HG03558 (cell line): ENCODE data around the gene BORCS5.

Experiments
- ATAC-seq: cut with Tn5 transposase; IDR thresholded peaks from one replicate; pipeline ENCODE4 v1.9.1; 2021; ENCODE audit warnings: moderate number of reproducible peaks; ENCODE audit not compliant: unreplicated experiment; ENCODE audit errors: extremely low read depth

The BORCS5 gene

DNA sequence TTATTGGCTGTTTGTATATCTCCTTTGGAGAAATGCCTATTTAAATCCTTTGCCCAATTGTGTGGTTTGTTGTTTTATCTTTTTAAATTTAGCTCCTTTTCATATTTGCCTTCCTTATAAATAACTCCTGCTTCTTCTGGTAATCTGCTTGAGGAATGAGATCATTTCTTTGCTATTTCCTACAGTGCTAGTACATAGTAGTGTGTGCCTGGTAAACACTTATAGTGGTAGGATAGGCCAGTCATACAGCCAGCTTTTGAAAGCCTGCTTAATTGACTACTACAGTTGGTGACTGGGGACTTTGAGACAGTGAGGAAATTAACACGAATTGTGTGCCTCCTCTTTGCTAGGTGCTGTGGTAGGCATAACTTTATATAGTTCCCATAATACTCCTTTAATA lies 68.7 kb downstream of the BORCS5 start:
- ATAC-seq = no peak

DNA sequence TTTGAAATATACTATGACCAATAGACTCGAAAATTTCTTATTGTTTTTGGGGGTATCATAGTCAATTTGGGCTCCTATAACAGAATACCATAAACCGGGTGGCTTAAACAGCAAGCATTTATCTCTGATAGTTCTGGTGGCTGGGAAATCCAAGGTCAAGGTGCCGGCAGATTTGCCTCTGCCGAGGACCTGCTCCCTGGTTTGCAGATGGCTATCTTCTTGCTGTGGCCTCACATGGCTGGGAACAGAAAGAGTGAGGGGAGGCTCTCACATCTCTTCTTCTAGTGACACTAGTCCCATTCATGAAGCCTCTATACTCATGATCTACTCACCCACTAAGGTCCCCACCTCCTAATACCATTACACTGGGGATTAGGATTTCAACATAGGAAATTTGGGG lies 70.7 kb downstream of the BORCS5 start:
- no peak for ATAC-seq

DNA sequence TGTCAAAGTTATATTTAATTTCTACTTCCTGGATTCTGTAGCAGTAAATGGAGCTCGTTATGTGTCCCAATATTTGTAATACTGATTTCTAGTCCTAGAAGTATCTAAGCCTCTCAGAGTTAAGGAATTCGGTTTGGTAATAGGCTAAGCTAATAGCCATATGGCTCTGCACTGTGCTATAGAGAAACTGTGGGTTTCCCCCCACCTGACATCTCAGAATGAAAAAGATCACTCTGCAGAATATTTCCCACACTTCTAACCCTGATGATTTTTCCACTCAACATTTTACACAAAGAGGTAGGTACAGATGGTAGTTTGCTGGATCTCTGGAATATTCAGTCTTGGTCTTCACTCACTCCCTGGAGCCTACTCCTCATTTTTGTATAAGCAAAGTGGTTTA lies 71.2 kb downstream of the BORCS5 start:
- no peak for ATAC-seq

DNA sequence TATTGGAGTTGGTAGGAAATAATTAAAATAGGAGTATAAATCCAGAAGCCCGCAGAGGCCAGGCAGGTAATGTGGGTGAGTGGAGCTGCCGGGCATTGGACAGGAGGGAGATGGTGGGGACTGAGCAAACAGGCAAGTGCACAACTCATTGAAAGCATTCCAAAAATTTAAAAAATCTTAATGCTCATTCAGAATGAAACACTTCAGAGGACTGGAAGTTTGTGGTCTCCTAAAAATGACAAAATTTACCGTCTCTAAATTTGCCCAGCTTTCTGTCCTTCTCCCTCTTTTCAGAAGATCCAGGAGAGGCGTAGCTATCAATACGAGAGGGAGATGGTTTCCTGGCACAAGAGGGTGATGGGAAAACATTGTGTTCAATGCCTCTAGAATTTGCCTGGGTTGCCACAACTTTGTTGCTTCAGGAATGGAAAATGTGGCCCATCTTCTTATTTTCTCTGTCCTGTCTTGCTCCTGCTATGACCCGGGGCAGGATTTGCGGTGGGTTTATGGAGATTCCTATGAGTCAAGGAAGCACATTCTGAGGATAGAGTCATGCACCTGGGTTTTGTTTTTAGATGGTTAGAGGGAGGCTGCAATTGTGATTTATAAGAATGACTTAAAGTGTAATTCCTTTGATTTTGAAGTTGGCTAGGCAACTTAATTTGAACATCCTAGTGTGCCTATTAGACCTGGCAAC lies 72.2 kb downstream of the BORCS5 start:
- ATAC-seq = no peak

DNA sequence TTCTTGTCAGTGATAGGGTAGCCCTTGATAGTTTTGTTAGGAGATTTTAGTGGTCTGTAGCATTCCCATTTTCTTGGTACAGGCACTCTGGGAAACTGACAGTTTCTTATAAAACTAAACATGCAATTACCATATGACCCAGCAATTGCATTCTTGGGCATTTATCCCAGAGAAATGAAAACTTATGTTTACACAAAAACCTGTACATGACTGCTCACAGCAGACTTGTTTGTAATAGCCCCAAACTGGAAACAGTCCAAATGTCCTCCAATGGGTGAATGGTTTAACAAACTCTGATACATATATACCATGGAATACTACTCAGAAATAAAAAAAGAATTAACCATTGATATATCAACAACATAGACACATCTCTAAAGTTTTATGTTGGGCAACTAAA lies 75.5 kb downstream of the BORCS5 start:
- no peak for ATAC-seq

DNA sequence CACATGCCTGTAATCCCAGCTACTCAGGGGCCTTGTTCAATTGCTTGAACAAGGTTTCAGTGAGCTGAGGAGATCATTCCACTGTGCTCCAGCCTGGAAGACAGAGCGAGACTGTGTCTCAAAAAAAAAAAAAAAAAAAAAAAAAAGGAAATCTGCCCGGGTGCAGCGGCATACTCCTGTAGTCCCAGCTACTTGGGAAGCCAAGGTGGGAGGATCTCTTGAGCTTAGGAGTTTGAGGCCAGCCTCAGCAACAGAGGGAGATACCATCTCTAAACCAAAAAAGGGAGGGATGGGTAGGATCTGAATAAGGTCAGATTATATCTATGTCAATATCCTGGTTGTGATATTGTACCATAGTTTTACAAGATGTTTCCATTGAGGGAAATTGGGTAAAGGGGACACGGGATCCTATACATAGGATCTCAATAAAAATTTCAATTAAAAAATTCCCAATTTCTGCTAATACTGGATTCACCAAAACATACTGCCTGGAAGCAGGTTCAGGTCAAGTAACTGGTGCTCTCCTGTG lies 76.4 kb downstream of the BORCS5 start:
- no peak for ATAC-seq

DNA sequence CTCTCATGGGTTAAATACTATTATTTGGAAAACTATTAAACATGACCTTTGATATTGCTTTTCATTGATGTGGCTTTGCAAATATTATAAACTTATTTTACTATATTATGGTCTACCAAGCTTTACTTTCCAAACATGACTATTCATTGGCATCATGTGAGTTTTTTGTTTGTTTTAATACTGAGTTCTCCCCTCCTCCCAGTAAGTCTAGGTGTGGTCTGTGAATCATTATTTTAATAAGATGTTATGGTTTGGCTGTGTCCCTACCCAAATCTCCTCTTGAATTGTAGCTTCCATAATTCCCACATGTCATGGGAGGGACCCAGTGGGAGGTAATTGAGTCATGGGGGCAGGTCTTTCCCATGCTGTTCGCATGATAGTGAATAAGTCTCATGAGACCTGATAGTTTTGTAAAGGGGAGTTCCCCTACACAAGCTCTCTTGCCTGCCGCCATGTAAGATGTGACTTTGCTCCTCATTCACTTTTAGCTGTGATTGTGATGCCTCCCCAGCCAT lies 80.0 kb downstream of the BORCS5 start:
- ATAC-seq = no peak

DNA sequence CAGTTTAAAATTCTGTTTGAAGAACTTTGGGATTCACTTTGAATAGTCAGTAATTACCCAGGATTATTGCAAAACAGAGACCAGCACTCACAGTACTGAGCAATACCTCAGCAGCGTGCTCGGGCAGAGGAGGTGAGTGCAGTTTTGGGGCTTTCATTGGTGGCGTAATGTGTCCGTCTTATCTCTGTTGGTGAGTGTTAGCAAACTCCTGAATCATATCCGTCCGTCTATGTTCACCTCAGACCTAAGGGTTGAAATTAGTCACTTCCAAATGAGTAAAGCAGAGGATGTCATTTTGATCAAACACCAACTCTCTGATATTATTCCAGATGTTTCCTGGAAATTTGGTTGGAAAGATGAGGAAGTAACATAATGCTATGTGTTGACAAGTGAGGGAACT lies 82.8 kb downstream of the BORCS5 start:
- no peak for ATAC-seq

DNA sequence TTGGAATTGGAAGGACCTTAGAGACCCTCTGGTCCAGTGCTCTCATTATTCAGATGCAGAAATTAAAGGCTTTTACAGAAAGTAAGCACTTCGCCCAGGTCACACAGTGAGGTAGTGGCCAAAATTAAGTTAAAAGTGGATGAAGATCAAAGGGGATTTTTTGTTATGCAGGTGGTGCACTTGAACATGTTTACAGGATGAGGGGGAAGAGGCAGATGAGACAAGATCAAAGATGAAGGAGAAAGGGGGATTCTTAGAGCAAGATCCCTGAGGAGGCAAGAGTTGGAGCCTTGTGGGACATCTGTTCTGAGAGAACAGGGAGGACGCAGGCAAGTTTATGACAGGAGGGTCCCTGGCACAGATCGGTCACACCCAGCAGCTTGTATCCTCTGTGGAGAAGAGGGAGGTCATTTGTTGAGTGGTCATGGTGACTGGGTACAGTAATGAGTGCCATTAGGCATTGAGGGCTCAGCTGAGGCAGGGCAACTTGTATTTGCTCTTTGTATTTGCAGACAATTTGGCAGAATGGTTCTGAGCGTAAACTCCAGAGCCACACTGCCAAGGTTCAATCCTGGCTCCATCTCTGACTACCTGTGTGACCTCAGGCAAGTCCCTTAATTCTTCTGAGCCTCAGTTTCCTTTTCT lies 84.0 kb downstream of the BORCS5 start:
- ATAC-seq = no peak

DNA sequence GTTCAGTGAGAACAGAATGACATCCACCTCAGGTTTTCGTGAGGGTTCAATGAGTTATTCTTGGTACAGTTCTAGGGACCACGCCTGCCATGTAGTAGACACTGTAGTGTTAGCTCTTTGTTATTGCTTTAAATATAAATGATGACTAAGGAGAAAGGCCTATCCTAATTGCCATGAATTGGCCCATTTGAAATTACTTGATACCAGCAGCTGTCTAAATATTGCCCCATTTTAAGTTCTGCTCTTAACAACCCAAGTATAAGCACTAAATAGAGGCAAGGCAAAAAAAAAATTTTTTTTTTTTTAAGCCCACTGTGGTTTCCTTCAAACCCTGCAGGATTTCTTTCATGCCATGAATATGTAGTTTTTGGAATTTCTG lies 84.5 kb downstream of the BORCS5 start:
- no peak for ATAC-seq

DNA sequence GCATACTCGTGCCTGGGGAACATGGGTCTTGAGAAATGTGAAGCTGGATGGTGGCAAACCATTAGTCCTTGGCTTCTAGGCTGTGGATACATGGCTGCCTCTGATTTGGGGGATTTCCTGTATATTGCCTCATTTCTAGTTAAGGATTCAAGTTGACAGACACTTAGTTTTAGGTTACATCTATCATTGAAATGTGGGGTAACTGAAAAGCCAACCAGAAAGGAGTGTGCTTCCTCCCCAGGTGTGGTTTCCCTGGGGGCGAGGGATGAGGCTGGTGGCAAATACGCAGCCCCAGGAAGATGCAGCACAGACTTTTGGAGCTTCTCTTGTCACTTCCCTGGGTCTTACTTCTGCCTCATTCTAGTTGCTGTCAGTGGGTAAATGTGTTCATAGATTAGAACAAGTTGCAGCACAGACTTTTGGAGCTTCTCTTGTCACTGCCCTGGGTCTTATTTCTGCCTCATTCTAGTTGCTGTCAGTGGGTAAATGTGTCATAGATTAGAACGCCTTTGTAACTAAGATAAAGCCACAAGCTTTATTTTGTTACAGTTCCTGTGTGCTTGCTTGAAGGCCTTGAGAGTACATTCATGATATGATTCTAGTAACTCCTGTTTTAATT lies 85.1 kb downstream of the BORCS5 start:
- ATAC-seq = no peak

DNA sequence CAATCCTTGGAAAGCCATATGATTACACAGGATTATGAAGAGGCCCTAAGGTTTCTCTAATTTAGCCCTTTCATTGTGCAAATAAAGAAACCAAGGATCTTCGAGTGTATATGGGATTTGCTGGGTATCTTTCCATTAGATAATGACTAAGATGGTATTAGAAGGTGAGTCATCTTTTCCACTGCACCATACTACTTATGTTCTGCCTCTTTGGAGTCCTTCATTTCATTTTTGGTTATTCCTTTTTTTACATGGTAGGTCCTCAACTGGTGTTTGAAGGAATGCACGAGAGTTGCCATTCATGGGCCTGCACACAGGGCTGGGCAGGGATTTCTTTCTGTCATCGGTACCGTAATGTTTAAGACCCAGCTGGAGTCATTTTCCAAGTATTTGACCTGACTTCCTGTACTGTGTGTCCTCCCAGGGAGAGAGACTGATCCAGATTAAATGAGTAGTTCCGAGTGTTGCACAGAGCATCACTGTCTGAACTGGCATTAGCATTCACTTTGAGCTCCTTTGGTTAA lies 85.7 kb downstream of the BORCS5 start:
- no peak for ATAC-seq

DNA sequence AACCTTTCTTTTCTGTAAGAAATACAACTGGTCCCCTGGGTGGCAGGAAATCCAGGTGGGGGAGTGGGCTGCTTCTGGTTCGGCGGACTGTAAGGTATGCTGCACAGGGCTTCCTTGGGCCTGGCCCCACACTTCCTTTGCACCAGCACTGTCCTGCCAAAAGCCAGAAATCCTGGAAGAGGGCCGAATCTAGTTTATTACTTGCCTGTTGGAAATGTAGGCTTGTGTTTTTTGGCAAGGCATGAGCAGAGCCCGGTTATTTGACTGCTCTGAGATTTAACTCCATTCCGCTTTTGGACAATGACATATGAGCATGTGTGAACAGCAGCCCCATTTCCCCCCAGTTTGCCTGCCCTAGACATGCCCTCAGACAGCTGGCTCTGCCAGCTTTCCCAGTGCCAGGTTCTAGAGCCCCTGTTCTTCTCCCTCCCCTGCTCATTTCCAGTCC lies 86.6 kb downstream of the BORCS5 start:
- no peak for ATAC-seq

DNA sequence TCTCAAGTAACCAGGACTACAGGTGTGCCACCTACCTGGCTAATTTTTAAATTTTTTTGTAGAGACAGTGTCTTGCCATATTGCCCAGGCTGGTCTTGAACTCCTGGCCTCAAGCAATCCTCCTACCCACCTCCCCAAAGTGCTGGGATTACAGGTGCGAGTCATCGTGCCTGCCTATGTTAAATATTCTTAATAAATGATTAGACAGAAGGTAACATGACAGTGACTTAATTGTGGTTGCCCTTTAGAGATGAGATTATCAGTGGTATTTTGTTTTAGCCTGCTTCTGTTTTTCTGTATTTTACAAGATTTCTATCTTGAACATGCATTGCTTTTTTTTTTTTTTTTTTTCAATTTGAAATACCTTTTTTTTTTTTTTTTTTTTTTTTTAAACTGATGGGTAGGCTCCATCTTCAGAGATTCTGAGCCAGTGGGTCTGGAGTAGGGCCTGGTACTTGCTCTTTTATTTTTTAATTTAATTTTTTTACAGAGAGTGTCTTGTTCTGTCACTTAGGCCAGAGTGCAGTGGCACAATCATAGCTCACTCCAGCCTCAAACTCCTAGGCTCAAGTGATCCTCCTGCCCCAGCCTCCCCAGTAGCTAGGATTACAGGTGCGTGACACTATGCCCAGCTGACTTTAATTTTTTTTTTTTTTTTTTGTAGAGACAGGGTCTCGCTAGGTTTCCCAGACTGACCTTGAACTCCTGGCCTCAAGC lies 88.4 kb downstream of the BORCS5 start:
- no peak for ATAC-seq

DNA sequence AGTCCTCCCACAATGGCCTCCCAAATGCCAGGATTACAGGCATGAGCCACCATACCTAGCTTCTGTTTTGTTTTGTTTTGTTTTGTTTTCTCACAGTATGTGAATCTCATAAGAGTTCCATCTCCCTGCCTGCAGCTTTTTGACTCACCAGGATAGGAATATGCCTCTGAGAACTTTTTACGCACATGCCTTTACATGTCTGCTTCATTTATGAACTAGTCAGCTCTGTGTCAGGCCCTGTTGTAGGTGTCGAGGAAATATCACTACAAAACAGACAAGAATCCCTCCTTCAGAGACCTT lies 89.0 kb downstream of the BORCS5 start:
- ATAC-seq = no peak

DNA sequence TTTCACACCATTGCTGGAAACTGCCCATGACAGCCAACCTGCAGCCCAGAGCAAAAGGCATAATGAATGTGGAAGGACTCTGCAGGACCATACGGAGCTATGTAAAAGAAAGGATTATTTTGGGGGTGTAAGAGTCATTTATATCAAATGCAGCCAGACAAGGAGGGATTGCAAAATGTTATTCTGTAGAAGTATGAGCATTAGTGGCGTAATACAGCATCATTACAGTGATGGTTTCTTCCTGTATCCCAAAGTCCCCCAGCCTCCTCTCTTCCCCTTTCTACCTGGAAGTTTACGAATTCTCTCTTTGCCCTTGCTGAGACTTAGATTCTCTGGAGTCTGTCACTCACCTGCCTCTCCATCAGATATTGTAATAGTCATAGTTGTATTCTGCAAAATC lies 89.9 kb downstream of the BORCS5 start:
- no peak for ATAC-seq

DNA sequence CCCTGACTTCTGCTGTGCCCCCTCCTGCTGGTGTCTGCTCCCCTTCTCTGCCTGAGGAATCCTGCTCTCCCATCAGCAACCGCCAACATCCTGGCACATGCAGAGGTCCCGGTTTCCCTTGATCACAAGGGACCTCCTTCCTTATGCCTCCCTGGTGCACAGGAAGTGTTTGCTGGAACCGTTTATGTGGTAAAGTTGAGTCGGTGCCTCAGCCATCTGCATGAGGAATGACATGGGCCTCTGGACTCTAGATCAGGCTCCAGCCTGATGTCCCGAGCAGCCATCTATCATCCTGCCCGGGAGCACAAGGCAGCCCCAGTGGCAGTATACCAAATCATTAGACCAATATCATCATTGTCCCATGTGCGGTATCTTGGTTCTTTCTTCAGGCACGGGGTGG lies 90.4 kb downstream of the BORCS5 start:
- ATAC-seq = no peak

DNA sequence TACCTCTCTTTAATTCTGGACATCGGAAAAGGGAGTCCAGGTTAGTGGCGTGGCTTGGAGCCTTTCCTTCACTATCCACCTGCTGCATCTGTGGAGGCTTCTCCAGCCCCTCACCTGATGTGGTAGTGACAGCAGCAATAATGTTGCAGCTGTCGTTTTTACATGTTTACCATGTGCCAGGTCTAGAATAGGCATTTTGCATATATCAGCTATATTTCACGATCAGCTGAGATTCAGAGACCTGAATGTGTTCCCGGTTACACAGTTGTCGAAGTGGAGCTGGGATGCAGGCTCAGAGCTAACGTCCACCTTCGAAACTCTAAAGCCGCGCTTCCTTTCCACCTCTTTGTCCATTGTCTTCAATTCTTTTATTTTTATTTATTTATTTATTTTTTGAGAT lies 91.0 kb downstream of the BORCS5 start:
- ATAC-seq = no peak

DNA sequence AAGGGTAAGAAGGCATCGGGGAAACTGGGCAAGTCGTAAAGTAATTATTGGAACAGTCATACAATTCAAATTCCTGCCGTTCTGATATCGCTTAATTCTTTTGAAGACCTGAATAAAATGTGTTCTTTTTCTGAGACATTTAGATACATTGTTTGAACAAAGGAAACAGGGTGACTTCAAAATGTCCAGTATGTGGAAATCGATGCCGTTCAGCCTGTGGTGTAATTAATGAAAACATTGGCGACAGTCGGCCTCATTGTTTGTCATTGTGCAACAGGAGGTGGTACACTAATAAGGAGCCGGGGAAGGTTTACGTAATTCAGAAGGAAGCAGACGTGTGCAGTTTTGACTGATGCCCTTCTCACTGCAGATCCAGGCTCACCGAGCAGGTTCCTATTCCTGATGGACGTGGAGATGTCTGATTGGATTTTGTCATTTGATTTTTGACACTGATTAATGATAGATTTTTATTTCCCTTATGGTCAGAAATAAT lies 92.7 kb downstream of the BORCS5 start:
- no peak for ATAC-seq

DNA sequence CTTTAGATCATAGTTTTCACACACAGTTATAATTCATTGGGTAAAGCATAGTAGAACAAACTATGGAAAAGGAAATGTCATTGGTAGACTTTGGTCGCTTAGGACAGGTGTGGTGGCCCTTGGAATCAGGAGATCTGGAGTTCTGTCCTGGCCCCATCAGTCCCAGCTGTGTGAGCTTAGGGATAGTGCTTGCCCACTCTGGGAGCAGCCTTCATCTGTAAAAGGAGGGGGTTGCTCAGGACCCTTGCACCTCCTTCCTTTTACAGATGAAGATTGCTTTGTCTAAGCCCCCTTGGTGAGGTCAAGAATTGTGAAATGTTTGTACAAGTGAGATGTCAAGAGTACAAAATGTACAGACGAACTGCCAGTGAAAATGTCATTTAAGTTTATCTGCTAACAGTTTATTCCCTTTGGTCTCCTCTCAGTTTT lies 93.2 kb downstream of the BORCS5 start:
- ATAC-seq = no peak
